Skeletal muscle cell (primary cell): Measurements from ENCODE around the gene ZC3HAV1.
"Not testable (repeated sequence)": the region's sequence is repeated elsewhere in the genome, so short reads cannot be mapped to it uniquely, and the experiment has no call there.

ENCODE experiments used
- DNase-seq: peaks from one replicate; pipeline ENCODE4 v3.0.0-alpha.2; 2010; ENCODE audit warnings: low read depth
- H3K4me3 ChIP-seq: 2 replicates; pipeline ENCODE4 v1.5.1; 2011; ENCODE audit warnings: low read depth, mild to moderate bottlenecking, control low read depth, low read length, moderate library complexity

Gene ZC3HAV1

GRCh38 chr7:139109188-139109982 lies at the start of gene ZC3HAV1:
Gene ZC3HAV1 (minus strand): TSS chr7:139109720. CDS start chr7:139109331, 389 bp downstream.
- peak; percentile 60 for DNase-seq
- peak within 1 kb of the TSS; percentile 89 for H3K4me3 ChIP-seq

GRCh38 chr7:139153832-139154231 lies 44.3 kb upstream of the ZC3HAV1 start:
- DNase-seq = peak; percentile 6

DNA sequence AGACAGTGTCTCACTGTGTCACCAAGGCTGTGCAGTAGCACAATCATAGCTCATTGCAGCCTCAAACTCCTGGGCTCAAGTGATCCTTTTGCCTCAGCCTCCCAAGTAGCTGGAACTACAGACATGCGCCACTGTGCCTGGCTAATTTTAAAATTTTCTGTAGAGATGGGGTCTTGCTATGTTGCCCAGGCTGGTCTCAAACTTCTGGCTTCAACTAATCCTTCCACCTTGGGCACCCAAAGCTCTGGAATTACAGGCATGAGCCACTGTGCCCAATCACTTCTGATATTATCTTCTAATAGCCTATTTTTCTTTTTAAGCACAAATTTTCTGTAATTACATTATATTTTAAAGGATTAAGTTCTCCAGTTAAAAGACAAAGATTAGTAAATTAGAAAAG lies 42.6 kb upstream of the ZC3HAV1 start:
- no peak overlapping the region for H3K4me3 ChIP-seq
- DNase-seq = no peak

More at GRCh38 chr7:139153832-139154231, 44.3 kb upstream of the ZC3HAV1 start:
- no peak overlapping the region for H3K4me3 ChIP-seq

DNA sequence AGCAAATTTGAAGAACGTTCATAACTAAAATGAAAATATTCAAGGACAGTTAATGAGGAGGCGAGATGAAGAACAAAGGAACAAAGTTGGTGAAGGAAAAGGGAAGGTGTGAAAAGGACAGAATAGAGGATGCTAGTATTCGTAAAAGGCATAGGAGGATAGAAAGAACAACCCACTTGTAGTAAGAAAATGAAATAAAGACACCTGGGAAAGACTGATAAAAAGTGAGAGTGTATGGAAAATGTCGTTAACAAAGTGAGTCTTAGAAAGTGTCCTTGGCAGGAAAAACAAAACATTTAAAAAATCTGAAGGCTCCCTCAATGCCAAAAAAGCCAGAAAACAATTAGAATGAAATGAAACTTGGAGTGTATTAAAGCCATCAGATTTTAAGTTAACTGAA lies 29.6 kb upstream of the ZC3HAV1 start:
- DNase-seq = no peak
- no peak overlapping the region for H3K4me3 ChIP-seq

- H3K4me3 ChIP-seq = peak overlapping the region; percentile 60
- peak; percentile 65 for DNase-seq
Observed at GRCh38 chr7:139133335-139134139, 24.0 kb upstream of the ZC3HAV1 start.

GRCh38 chr7:139132887-139133286 lies 23.4 kb upstream of the ZC3HAV1 start:
- H3K4me3 ChIP-seq = peak overlapping the region; percentile 60
- DNase-seq = no peak

DNA sequence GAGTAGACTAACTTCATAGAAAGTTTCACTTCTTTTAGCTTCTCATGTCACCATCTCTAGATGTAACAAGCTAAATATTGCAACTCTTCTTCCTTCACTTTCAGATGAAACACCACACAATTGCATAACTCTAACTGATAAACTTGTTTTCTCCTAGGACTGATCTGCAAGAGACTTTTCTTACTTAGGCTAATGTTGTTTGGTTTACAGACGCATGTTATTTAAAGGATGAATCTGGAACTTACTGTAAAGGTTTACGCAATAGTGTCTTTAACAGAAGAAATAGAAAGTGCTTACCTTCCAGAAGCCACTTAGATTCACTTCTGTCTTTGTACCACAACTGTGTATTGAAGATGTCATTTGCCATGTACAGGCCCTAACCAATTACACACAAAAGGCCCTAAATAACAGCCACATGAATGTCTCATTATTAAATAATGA lies 22.1 kb upstream of the ZC3HAV1 start:
- no peak overlapping the region for H3K4me3 ChIP-seq
- DNase-seq = no peak

- DNase-seq = not testable (repeated sequence)
Observed at GRCh38 chr7:139129814-139130213, 20.3 kb upstream of the ZC3HAV1 start.

DNA sequence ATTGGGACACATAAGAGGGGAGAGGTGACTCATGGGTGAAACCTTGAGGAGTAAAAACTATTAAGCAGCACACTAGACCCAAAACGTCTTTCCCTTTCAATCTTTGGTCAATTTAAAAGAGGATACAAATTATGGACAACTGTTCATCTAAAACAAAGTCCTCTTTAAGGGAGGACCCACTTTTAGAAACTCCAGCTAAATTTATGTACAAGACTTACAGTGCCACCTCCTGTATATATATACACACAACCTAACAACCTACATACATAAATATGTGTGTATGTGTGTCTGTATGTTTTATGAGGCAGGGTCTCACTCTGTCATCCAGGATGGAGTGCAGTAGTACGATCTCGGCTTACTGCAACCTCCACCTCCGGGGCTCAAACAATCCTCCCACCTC lies 18.1 kb upstream of the ZC3HAV1 start:
- H3K4me3 ChIP-seq = no peak overlapping the region
- DNase-seq = no peak

More at GRCh38 chr7:139129814-139130213, 20.3 kb upstream of the ZC3HAV1 start:
- not testable (repeated sequence) for H3K4me3 ChIP-seq

DNA sequence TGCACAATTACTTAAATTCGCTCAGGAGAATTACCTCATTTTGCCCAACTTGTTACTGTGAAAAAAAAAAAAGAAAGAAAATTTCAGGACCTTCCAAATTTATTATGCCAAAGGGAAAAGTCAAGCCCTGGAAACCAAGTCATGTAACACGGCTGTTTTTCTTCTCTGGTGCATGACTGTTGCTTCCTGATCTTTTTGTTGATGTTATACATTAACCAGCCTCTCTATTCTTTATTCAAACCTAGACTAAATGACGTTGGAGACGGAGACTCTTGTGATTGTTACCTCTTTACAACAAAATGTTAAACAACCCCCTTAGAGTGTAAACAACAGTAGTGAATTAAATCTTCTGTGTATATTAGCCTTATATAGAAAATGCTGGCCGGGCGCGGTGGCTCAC lies 16.1 kb upstream of the ZC3HAV1 start:
- no peak for DNase-seq
- H3K4me3 ChIP-seq = no peak overlapping the region

DNA sequence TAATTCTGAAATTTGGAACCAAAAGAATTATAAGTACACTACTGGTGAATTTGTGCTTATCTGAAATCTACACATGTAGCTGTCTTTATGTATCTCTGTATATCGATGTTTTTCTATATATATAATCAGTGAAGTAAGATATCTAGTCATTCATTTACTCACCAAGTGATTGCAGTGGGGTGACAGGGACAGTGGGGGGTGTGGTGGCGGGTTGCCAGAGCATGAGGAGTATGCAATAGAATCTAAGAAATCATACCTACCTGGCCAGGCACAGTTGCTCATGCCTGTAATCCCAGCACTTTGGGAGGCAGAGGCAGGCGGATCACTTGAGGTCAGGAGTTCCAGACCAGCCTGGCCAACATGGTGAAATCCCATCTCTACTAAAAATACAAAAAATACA lies 15.5 kb upstream of the ZC3HAV1 start:
- not testable (repeated sequence) for DNase-seq, H3K4me3 ChIP-seq

GRCh38 chr7:139124084-139124914 lies 14.8 kb upstream of the ZC3HAV1 start:
- no peak overlapping the region for H3K4me3 ChIP-seq
- DNase-seq = no peak

DNA sequence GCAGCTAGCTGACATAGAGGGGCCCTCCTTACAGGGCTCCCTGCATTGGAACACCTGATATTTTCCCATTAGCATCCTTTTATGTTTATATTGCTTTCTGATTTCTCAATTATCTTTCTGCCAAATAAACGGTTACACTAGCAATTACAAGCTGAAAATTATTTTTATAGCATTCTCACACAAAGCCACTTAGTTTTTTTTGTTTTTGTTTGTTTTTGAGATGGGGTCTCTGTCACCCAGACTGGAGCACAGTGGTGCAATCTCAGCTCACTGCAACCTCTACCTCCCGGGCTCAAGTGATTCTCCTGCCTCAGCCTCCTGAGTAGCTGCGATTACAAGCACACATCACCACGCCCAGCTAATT lies 9.9 kb upstream of the ZC3HAV1 start:
- H3K4me3 ChIP-seq = no peak overlapping the region
- DNase-seq = no peak

- DNase-seq = no peak
Observed at GRCh38 chr7:139118805-139119485, 9.4 kb upstream of the ZC3HAV1 start.

DNA sequence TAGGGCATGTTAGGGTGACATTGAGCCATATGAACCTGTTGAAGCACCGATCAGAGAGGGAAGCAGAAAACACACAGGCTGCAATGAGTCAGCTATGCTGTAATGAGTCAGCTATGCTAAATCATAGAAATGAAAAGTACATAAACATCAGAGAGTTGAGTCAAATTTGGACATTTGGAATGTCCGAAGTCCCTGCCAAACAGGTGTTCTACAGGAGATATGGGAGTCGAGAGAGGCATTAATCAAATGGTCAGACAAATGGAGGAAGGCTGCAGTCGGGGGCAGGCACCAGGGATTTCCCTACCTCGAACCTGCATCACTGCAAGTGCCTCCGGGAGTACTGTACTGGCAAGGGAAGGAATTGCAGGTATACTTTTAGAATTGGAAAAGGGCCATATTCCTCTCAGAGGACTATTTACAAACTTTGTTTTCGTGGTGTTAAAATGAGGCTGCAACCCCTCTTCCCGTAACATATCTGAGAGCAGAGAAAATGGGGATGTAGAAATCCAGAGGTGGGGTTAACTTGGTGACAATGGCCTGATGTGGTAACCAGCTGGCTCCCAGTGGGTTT lies 8.8 kb upstream of the ZC3HAV1 start:
- peak; percentile 7 for DNase-seq
- H3K4me3 ChIP-seq = no peak overlapping the region

More at GRCh38 chr7:139118805-139119485, 9.4 kb upstream of the ZC3HAV1 start:
- H3K4me3 ChIP-seq = no peak overlapping the region

DNA sequence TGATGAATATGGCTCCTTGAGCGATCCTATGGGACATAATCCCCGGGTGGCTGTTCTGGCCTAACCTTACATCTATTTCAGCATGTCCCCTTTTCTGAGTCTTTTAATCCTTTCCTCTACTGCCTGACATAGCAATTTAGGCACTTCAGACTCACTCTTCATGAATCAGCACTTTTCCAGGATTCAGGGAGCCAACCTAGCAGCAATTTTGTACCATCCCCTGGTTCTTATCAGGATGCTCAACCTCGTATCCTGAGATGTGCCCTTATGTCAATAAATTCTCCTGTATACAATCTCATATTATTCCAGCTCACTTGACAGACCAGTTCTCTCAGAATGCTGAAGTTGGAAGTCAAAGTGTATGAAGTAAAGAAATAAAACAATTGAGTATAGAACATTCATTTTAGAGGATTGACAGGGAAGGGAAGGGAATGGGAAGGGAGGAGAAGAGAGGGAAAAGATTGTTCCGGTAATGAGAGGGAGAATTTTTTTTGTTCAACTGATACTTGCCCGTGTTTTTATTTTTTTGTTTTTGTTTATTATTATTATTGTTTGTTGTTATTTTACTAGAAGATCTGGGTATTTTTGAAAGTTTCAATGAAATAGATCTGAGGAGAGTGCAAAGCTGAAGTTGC lies 8.2 kb upstream of the ZC3HAV1 start:
- no peak for DNase-seq
- no peak overlapping the region for H3K4me3 ChIP-seq

DNA sequence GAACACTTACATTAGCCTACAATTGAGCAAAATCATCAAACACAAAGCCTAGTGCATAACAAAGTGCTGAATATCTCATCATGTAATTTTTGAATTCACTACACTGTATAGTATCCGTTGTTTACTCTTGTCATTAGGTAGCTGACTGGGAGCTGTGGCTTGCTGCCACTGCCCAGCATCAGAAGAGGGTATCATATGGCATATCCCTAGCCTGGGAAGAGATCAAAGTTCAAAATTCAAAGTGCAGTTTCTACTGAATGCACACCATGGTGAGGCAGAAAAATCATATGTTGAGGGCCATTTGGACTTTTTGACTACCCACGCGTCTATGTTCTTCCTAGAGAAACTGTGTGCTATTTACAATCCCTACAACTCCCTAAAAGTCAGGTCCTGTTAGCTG lies 7.5 kb upstream of the ZC3HAV1 start:
- no peak for DNase-seq
- H3K4me3 ChIP-seq = no peak overlapping the region

GRCh38 chr7:139115104-139115503 lies 5.6 kb upstream of the ZC3HAV1 start:
- DNase-seq = no peak
- no peak overlapping the region for H3K4me3 ChIP-seq
